PC-3 (cell line): Measurements from ENCODE around the gene WDFY4.

ENCODE experiments used
- CTCF ChIP-seq: fragments of 300-600 bp; sonication (generic); conservative IDR thresholded peaks from 2 replicates; pipeline ENCODE4 v1.5.1; 2017; ENCODE audit warnings: antibody characterized with exemption, low read depth, mild to moderate bottlenecking, low read length
- EZH2 ChIP-seq: fragments of 300-600 bp; sonication (generic); IDR thresholded peaks from one replicate; pipeline ENCODE4 v1.6.1; 2017; ENCODE audit warnings: antibody characterized with exemption, mild to moderate bottlenecking, low read length; ENCODE audit not compliant: unreplicated experiment

DNA sequence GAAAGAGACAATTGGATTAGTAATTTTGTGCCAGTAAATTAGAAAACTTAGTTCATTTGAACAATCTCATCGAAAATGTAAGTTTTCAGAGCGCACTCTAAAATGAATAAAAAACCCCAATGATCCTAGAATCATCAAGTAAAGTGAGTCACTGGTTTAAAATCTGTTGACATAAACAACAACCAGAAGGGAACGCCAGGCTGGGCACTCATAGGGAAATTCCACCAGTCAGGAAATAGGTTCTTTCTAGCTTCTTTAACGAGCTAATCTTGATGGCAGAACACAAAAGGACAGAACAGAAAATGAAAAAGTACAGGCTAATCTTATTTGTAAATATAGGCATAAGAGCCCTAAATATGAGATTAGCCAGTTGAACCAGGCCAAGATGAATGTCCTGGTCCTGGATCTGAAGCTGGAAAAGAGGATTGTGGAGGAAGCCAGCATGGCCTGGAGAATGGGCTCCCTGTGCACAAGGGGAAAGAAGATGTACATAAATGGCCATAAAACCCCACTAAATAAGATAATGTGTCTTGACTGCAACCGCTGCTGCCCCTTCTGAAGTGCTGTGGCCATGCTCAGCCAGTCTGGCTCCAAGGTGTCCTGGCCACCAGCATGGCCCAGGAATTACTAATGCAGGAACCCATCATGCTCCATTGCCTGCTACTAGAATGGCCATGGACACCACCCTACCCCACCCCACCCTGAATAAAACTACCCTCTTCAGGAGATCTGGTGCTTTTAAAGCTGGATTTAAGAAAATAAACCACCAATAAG, 114.0 kb downstream of the WDFY4 start:
- no peak for TF ChIP-seq CTCF
- TF ChIP-seq EZH2, result no peak
